Measurements from ENCODE around the gene INPP5B. TPM values are rescaled to one million over a fixed set of nuclear protein-coding genes. Genes with fewer than 3 reads are reported as not detected.
A peak's percentile ranks its signal among the peaks of the same experiment; 100 is the strongest.

INPP5B gene
- total and polyA plus RNA-seq, 9 of the 15 experiments (the other 6 are each of a cell fraction or from before 2014, with no cell fraction given): 14.1 to 28.7 (median 20.9) TPM

DNA sequence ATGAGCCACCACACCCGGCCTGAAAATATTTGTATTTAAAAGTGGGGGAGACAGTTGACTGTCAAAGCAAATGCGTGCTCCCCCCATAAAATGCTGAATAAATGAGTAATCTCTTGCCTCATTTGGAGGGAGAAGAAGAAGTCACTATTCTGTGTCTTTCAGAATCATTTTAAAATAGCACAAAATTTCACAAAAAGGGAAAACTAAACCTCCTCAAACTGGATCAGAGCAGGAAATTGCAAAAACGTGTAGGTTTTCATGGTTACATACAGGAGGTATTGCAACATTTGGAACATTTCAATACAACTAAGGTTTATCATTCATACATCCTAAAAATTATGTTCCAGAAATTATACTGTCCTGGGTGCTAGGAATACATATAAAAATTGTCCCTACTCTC is 101.1 kb downstream of the INPP5B start:
- Histone ChIP-seq H3K36me3 (ENCODE audit: control insufficient read depth, insufficient read depth, low read length) (peaks cover 39% of the 10 kb centered on the region), H3K9me1 (ENCODE audit: control insufficient read depth, insufficient read depth, low read length) (no peaks in the 10 kb centered on the region), H3K4me3 (no peak overlapping the region), H3K27ac (ENCODE audit: extremely low read depth, low read depth, low read length) (no peak overlapping the region), H3K79me2 (ENCODE audit: control insufficient read depth, insufficient read depth, low read length) (peaks cover 42% of the 10 kb centered on the region), H4K20me1 (replicated peaks; ENCODE audit: control insufficient read depth, insufficient read depth, low read length) (no peaks in the 10 kb centered on the region), H2AFZ (ENCODE audit: low read depth, low read length) (no peak overlapping the region), H3K9ac (ENCODE audit: insufficient read depth in 1 of 2, low read depth in 2 of 2, low read length in 2 of 2) (no peak overlapping the region), H3K4me2 (ENCODE audit: insufficient read depth, low read length) (no peak overlapping the region), H3K4me1 (replicated peaks in 1 of 2; ENCODE audit: control insufficient read depth in 2 of 2, insufficient read depth in 2 of 2, low read length in 2 of 2) (peaks cover 0 to 20% of the 10 kb centered on the region in 2 experiments; a peak in 2 of 5 replicates), H3K27me3 (ENCODE audit: control insufficient read depth in 2 of 2, insufficient read depth in 2 of 2, low read length in 2 of 2) (no peaks in the 10 kb centered on the region), H3K9me3 (replicated peaks; ENCODE audit: control insufficient read depth, insufficient read depth, low read depth, low read length) (no peaks in the 10 kb centered on the region)
- ATAC-seq: no peak
- WGBS (ENCODE audit: insufficient coverage, low coverage, missing lambda C conversion rate): 65% methylated on average over 3 of the region's 3 CpGs
- in situ Hi-C loops (cut with MboI) (no loop called here), intact Hi-C loops (cut with micrococcal nuclease) (no loop called here)
- no TSS peak for BruUV-seq (replicated peaks)
- DNase-seq (ENCODE audit: extremely low read depth in 1 of 4, low spot score in 3 of 4): no peak
- no peak for FAIRE-seq
- no peak for TF ChIP-seq FIP1L1 (IDR thresholded peaks at IDR 0.05; ENCODE audit: low read depth, low read length, poor library complexity, severe bottlenecking)
- no peak for TF ChIP-seq CEBPG (CRISPR knock-in tag; IDR thresholded peaks at IDR 0.05)
- 0 out of 4 replicates have a peak, but pooled peaks have one; percentile 21 to 25 for TF ChIP-seq CEBPG (tag; conservative IDR thresholded peaks at IDR 0.05 in 1 of 2, IDR thresholded peaks at IDR 0.05 in 1 of 2)
- TF ChIP-seq, protein P1, sequence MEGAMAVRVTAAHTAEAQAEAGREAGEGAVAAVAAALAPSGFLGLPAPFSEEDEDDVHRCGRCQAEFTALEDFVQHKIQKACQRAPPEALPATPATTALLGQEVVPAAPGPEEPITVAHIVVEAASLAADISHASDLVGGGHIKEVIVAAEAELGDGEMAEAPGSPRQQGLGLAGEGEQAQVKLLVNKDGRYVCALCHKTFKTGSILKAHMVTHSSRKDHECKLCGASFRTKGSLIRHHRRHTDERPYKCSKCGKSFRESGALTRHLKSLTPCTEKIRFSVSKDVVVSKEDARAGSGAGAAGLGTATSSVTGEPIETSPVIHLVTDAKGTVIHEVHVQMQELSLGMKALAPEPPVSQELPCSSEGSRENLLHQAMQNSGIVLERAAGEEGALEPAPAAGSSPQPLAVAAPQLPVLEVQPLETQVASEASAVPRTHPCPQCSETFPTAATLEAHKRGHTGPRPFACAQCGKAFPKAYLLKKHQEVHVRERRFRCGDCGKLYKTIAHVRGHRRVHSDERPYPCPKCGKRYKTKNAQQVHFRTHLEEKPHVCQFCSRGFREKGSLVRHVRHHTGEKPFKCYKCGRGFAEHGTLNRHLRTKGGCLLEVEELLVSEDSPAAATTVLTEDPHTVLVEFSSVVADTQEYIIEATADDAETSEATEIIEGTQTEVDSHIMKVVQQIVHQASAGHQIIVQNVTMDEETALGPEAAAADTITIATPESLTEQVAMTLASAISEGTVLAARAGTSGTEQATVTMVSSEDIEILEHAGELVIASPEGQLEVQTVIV (CRISPR knock-in tag; IDR thresholded peaks at IDR 0.05; ENCODE audit: borderline replicate concordance): no peak
- TF ChIP-seq KAT8 (IDR thresholded peaks at IDR 0.05; ENCODE audit: low read depth): no peak
- peak; percentile 36; the same call in 1 of the 2 replicates for TF ChIP-seq CEBPB (tag; IDR thresholded peaks at IDR 0.05)
- ChIA-PET POLR2A (interaction anchor here (0.8 to 2.8 kb wide), 3 partner anchors 10 to 14 kb away, joined by 3 to 8 read pairs (median 5); partner anchors contain the start of gene MTF1), CTCF (ENCODE audit: low intra/inter-chr PET ratio) (interaction anchor here (0.6 kb wide), 1 partner anchor 97 kb away, joined by 6 read pairs; no protein-coding TSS in a partner anchor)

Data from K562 (cell line).